WTC11 (cell line): Measurements from ENCODE around the gene ZSWIM9.

ENCODE experiments used
- AFF4 ChIP-seq: sonication (generic); formaldehyde crosslinking; IDR thresholded peaks from 2 replicates; pipeline ENCODE4 v1.8.1; 2023; ENCODE audit warnings: mild to moderate bottlenecking, missing genetic modification reagents, borderline replicate concordance
- ATF1 ChIP-seq: sonication (generic); formaldehyde crosslinking; IDR thresholded peaks from 2 replicates; pipeline ENCODE4 v1.8.1; 2023; ENCODE audit warnings: mild to moderate bottlenecking, moderate library complexity, missing genetic modification reagents
- ATF2 ChIP-seq: sonication (generic); formaldehyde crosslinking; IDR thresholded peaks from 2 replicates; pipeline ENCODE4 v1.8.1; 2022; ENCODE audit warnings: low read depth, missing genetic modification reagents, borderline replicate concordance
- CBFB ChIP-seq: sonication (generic); formaldehyde crosslinking; IDR thresholded peaks from 2 replicates; pipeline ENCODE4 v1.8.1; 2022; ENCODE audit warnings: mild to moderate bottlenecking, low read depth, missing genetic modification reagents
- CTCF ChIP-seq: fragments of 200-600 bp; IDR thresholded peaks from 2 replicates; pipeline ENCODE4 v1.8.0; 2022; ENCODE audit warnings: antibody characterized with exemption
- JAZF1 ChIP-seq: fragments of 250-450 bp; sonication (Bioruptor Pico); IDR thresholded peaks from 2 replicates; pipeline ENCODE4 v1.9.0; 2021; ENCODE audit warnings: moderate library complexity, mild to moderate bottlenecking, inconsistent platforms
- TP53 ChIP-seq: sonication (generic); formaldehyde crosslinking; IDR thresholded peaks from 2 replicates; pipeline ENCODE4 v1.8.1; 2023; ENCODE audit warnings: mild to moderate bottlenecking, missing genetic modification reagents
- USF2 ChIP-seq: sonication (generic); formaldehyde crosslinking; IDR thresholded peaks from 2 replicates; pipeline ENCODE4 v1.8.1; 2023; ENCODE audit warnings: mild to moderate bottlenecking, missing genetic modification reagents, moderate library complexity
- ZNF263 ChIP-seq: sonication (generic); formaldehyde crosslinking; IDR thresholded peaks from 2 replicates; pipeline ENCODE4 v1.8.1; 2022; ENCODE audit warnings: low read depth, mild to moderate bottlenecking, moderate library complexity, missing genetic modification reagents
- ZNF416 ChIP-seq: fragments of 250-450 bp; sonication (Bioruptor Pico); IDR thresholded peaks from 2 replicates; pipeline ENCODE4 v1.9.0; 2021; ENCODE audit warnings: mild to moderate bottlenecking, inconsistent platforms
- ZNF532 ChIP-seq: fragments of 250-450 bp; sonication (Bioruptor Pico); IDR thresholded peaks from 2 replicates; pipeline ENCODE4 v1.9.0; 2021; ENCODE audit warnings: mild to moderate bottlenecking, borderline replicate concordance

GRCh38 chr19:48210005-48210404 is 39.5 kb downstream of the ZSWIM9 start:
- TF ChIP-seq ZNF532 (no peak), JAZF1 (CRISPR knock-in tag) (no peak), USF2 (no peak), CTCF (no peak), ATF2 (CRISPR knock-in tag) (no peak), TP53 (CRISPR knock-in tag) (no peak), ATF1 (CRISPR knock-in tag) (no peak), ZNF263 (CRISPR knock-in tag) (no peak), AFF4 (CRISPR knock-in tag) (no peak), ZNF416 (CRISPR knock-in tag) (no peak), CBFB (CRISPR knock-in tag) (no peak)
